Prostate gland (tissue), 2 donors: ENCODE measurements around the gene ACBD3.

Experiments used
- CTCF ChIP-seq, 4 experiments: fragments of 200-600 bp in 2 of 4; fragments of 450-650 bp in 2 of 4; sonication (generic) in 2 of 4; IDR thresholded peaks; 1 replicate in 3 of 4; 2 replicates in 1 of 4; pipeline ENCODE4 v1.5.1; 2016 to 2019; ENCODE audit warnings: antibody characterized with exemption in 4 of 4, mild to moderate bottlenecking in 2 of 4, moderate library complexity in 2 of 4
- POLR2A ChIP-seq: fragments of 450-650 bp; IDR thresholded peaks from one replicate; pipeline ENCODE4 v1.6.1; 2016; ENCODE audit warnings: antibody characterized with exemption, mild to moderate bottlenecking
- POLR2AphosphoS5 ChIP-seq: sonication (generic); formaldehyde crosslinking; IDR thresholded peaks from one replicate; pipeline ENCODE4 v1.6.1; 2017; ENCODE audit warnings: antibody characterized with exemption

- TF ChIP-seq CTCF (IDR thresholded peaks at IDR 0.05): peak in 1 of 4 experiments; percentile 18
- no peak for TF ChIP-seq POLR2A
- peak; percentile 73 for TF ChIP-seq POLR2AphosphoS5
Observed at GRCh38 chr1:226135059-226135651, 51.4 kb downstream of the ACBD3 start.
